Astrocyte of the cerebellum (primary cell): Measurements from ENCODE around the gene ARRDC1.

ENCODE experiments used
- DNase-seq: peaks from one replicate; pipeline ENCODE4 v3.0.0-alpha.2; 2011; ENCODE audit warnings: low read depth
- H3K4me3 ChIP-seq: 2 replicates; pipeline ENCODE4 v1.5.1; 2011; ENCODE audit warnings: mild to moderate bottlenecking, low read depth, low read length, moderate library complexity
- CTCF ChIP-seq: IDR thresholded peaks from 2 replicates; pipeline ENCODE4 v1.5.1; 2012; ENCODE audit warnings: low read length, low read depth, moderate library complexity, mild to moderate bottlenecking; ENCODE audit errors: missing control alignments
- in situ Hi-C: cut with HindIII; loops from 2 replicates; pipeline ENCODE4 v1.10.0; 2017; ENCODE audit warnings: low sequenced_read_pairs

Gene ARRDC1

DNA sequence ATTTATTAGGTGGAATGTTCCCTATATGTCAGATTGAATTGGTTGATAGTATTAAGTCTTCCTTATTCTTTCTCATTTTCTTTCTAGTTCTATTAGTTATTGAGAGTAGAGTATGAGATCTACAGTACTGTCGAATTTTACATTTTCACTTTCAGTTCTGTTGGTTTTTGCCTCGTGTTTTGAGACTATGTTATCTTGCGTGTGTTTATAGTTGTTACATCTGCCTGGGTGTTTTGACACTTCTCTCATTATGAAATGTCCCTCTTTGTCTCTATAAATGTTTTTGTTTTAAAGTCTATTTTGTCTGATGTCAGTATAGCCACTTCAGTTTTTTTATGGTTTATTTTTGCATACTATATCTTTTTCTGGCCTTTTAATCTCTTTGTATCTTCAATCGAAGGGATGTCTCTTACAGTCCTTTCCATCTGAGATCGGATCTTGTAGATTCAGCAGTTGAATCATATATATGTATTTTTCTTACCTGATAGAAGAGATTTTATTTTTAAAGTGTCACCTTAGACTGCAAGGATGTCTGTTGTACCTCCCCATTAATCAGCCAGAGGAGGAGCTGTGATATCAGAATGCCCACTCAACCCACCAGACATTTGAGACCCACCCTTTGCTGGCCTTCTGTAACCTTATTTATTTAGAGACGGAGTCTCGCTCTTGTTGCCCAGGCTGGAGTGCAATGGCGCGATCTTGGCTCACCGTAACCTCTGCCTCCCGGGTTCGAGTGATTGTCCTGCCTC is 34.0 kb downstream of the ARRDC1 start:
- in situ Hi-C loops: no loop called here
- TF ChIP-seq CTCF: no peak
- DNase-seq: no peak
- H3K4me3 ChIP-seq: no peak overlapping the region

DNA sequence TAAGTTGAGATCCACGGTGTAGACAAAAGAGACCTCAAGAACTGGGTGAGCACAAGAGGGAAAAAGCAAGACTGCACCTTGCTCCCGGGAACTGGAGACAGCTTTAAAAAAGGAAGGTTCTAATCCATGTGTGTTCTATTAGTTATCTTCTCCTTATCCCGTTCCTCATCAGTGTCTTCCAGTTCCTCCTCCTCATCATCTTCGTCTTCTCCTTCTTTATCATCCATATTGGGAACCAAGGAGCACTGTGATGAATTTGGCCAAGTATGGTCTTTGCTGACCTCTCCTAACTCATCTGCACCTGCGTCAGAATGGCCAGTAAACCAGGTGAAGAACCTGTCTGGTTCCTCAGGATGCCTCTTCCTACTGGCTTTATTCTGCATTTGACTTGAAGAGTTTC is 35.4 kb downstream of the ARRDC1 start:
- H3K4me3 ChIP-seq: no peak overlapping the region
- in situ Hi-C loops: no loop called here
- DNase-seq: no peak
- no peak for TF ChIP-seq CTCF

DNA sequence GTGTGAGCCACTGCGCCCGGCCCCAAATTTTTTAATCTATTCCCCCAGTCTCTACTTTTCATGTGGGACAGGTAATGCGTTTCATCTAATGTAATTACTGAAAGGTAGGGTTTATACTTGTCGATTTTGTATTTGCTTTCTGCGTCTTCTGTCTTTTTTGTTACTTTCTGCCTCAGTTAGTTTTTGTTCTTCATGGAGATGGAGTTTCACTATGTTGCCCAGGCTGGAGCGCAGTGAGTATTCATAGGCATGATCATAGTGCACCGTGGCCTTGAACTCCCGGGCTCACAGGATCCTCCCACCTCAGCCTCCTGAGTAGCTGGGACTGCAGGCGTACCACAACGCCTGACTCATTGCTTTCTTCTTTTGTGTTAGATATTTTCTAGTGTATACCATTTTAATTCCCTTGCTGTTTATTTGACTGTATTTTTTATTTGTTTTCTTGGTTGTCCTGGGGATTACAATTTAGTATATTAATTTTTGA is 36.7 kb downstream of the ARRDC1 start:
- H3K4me3 ChIP-seq: no peak overlapping the region
- no peak for TF ChIP-seq CTCF
- in situ Hi-C loops: no loop called here
- DNase-seq: no peak

DNA sequence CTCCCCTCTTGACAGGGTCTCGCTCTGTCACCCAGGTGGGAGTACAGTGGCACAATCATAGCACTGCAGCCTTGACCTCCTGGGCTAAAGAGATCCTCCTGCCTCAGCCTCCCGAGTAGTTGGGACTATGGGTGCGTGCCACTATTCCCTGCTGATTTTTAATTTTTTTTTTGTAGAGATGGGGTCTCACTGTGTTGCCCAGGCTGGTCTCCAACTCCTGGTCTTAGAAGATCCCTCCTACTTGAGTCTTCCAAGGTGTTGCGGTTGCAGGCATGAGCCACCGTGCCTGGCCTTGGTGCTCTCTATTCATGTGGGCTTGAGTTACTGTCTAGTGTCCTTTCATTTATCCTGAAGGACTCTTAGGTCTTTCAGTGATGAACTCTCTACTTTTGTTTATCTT is 37.4 kb downstream of the ARRDC1 start:
- no peak for DNase-seq
- no peak overlapping the region for H3K4me3 ChIP-seq
- in situ Hi-C loops: no loop called here

GRCh38 chr9:137643921-137644320 is 38.4 kb downstream of the ARRDC1 start:
- no peak for DNase-seq
- TF ChIP-seq CTCF: no peak
- in situ Hi-C loops: no loop called here
- H3K4me3 ChIP-seq: no peak overlapping the region

More for the DNA sequence above, 37.4 kb downstream of the ARRDC1 start:
- TF ChIP-seq CTCF: no peak

- TF ChIP-seq CTCF: no peak
- H3K4me3 ChIP-seq: no peak overlapping the region
- in situ Hi-C loops: no loop called here
- DNase-seq: no peak
Observed at GRCh38 chr9:137645211-137645610, 39.7 kb downstream of the ARRDC1 start.
